ENCODE data around the gene POLH.
"Not testable (repeated sequence)": the region's sequence is repeated elsewhere in the genome, so short reads cannot be mapped to it uniquely, and the experiment has no call there.

The POLH gene

GRCh38 chr6:43608310-43608763, 32.4 kb downstream of the POLH start:
- DNase-seq, result peak; percentile 66

DNA sequence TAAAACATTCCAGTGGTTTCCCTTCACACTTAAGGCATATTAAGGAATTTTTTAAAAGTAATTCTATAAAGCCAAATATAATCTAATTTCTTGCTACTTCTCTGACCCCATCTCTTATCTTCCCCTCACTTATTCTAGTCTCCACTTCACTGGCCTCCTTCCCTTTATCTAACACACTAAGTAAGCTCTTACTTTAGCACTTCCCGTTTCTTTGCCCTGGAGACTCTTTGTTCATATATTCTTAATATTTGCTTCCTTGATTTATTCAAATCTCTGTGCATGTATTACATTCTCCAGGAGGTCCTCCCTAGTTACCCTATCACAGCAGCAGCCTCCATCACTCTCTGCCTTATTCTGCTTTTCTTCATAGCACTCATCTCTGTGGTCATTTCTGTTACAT, 32.8 kb downstream of the POLH start:
- DNase-seq, result no peak

DNA sequence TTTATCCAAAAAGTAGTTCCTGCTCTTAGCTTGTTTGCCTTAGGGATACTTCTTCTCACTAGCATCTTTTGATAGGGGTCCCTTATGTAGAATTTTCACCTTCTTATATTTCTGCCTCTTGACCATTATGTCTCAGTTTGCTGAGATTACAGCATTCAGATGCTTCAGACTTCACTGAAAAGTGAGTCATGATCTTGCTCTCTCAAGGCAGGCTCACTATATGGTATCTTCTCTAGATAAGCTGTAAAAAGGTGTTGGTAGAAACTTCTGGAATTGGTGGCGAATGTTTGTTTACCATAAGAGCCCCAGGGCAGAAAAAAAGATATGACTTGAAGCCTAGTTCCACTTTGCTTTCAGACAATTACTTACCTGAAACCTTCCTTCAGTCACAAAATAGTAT, 33.4 kb downstream of the POLH start:
- DNase-seq, result no peak

DNA sequence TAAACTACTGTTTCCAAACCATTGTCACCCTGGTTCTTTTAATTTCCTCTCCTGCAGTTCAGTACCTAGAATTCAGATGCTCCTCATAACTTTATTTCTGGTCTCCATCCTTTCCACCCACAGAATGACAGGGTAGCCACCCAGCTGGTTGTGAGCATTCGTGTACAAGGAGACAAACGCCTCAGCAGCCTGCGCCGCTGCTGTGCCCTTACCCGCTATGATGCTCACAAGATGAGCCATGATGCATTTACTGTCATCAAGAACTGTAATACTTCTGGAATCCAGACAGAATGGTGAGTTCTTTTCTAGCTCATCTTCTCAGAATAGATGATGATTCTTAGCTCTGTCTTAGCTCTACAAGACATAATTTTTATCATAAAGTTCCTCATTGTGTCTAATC, 34.4 kb downstream of the POLH start:
- DNase-seq, result no peak

DNA sequence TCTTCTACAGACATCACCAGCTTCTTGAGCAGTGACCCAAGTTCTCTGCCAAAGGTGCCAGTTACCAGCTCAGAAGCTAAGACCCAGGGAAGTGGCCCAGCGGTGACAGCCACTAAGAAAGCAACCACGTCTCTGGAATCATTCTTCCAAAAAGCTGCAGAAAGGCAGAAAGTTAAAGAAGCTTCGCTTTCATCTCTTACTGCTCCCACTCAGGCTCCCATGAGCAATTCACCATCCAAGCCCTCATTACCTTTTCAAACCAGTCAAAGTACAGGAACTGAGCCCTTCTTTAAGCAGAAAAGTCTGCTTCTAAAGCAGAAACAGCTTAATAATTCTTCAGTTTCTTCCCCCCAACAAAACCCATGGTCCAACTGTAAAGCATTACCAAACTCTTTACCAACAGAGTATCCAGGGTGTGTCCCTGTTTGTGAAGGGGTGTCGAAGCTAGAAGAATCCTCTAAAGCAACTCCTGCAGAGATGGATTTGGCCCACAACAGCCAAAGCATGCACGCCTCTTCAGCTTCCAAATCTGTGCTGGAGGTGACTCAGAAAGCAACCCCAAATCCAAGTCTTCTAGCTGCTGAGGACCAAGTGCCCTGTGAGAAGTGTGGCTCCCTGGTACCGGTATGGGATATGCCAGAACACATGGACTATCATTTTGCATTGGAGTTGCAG, 37.9 kb downstream of the POLH start:
- no peak for DNase-seq

DNA sequence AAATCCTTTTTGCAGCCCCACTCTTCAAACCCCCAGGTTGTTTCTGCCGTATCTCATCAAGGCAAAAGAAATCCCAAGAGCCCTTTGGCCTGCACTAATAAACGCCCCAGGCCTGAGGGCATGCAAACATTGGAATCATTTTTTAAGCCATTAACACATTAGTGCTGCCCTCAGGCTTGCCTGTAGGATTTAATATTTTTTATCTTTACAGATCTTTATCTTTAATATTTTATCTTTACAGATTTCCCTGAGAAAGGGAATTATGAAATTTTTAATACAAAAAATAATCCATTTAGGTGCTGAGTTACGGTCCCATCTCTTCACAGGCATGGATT, 38.4 kb downstream of the POLH start:
- no peak for DNase-seq

GRCh38 chr6:43616725-43617472, 40.9 kb downstream of the POLH start:
- DNase-seq, result no peak

DNA sequence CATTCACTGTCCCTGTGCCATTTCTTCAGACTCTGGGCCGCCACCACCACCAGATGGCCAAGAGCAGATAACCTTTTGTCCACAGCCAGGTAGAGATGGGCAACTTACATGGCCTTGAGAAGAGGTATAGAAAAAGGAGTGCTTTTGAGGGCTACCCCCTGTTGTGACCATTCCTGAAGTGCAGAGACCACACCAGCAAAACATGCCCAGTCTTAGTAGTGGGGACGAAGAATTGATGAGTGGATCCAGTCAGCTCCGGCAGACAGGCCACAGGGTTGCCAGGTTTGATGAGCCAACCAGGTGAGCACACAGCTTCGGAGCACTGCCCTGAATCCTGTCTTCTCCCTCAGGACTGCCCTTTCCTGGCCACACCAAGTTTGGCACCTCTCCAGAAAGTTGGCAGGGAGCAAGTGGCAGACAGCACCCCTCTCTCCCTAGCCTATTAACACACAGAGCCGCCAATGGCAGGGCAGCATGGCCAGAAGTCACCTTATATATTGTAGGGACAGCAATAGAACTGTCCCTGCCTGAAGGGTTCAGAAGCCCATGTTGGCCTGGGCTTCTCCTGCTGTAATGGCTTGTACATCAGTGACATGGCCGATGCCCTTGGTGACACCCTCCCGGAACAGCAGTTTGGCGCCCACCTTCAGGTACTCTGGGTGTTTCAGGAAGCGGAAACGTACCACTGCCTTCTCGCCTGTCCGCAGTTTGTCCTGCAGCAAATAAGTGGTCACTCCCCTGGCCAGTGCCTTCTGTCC, 45.3 kb downstream of the POLH start:
- no peak for DNase-seq

- DNase-seq, result no peak
These were observed 45.8 kb downstream of the POLH start for GRCh38 chr6:43621836-43622180.

- no peak for DNase-seq
These were observed 46.6 kb downstream of the POLH start for GRCh38 chr6:43622541-43622940.

DNA sequence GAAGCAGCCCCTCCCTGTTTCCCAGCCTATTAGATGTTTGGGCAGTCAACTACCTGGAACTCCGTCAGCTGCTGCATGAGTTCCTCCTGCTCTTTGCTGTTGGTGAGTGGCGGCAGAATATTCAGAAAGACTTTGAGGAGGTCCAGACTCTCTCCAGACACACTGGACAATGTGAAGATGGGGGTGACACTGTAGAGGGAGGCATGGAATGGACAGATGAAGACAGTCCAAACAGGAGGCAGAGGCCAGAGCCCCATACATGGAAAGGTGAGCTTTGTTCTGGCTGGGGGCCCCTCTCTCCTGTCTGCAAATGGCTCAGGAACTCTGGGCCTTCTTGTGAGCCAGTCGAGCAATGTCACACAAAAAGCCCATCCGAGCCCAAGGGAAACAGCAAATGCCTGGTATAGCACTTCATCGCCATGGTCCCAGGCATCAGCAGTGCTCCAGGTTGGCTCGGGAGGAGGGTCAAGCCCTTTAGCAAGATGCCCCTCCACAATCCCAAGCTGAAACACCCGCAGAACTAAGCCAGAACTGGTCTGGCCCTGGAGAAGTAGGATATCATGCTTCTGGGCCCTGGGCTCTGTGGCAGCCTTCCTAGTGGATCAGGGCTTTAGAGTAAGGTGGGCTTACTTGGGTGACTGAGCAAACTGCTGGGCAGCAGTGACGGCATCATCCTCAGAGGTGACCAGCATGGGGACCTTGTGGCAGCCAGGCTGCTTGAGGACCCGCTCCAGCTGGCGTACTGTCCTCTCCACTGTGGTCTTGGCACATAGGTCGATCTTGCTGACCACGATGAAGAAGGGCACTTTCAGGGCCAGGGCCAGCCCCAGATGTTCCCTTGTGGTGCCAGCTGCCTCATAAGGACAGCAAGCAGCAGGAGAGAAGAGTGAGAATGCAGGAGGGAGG, 48.1 kb downstream of the POLH start:
- no peak for DNase-seq

GRCh38 chr6:43624786-43625288, 48.9 kb downstream of the POLH start:
- DNase-seq, result no peak

GRCh38 chr6:43625393-43625992, 49.5 kb downstream of the POLH start:
- no peak for DNase-seq

GRCh38 chr6:43627008-43627825, 51.2 kb downstream of the POLH start:
- DNase-seq, result peak; percentile 85

DNA sequence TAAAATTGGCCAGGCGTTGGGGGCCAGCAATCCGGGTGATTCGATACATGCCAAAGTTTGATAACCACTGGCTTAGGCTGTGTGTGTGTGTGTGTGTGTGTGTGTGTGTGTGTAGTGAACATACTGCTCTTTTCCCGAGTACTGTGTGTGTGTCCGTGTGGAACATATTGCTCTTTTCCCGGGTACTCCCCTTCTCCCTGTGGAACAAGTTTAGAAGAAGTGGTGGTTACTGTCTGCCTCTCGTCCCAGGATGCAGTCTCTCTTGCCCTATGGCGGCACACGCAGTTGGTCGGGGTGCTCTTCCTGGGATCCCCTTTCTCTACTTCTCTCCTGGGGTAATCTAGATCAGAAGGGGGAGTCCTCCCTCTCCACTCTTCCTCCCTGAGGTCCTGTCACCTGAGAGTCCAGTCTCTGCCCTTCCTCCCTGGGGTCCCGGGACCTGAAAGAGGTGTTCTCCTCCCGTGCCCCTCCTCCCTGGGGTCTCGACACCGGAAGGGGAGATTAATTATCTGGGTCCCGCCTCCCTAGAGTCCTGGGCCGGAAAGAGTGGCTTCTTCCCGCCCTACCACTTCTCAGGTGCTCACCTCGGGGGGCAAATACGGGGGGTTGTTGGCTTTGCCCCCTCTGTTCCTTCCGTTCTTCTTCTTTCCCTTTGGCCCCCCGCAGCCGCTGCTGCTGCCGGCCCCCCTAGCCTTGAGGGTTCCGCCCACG, 52.6 kb downstream of the POLH start:
- peak; percentile 52 for DNase-seq

- DNase-seq, result peak; percentile 99
These were observed 53.1 kb downstream of the POLH start, which contains the start of gene GTPBP2 for GRCh38 chr6:43629104-43629504. GTPBP2 (minus strand) TSS chr6:43629264; CDS start chr6:43629162, 102 bp downstream.

DNA sequence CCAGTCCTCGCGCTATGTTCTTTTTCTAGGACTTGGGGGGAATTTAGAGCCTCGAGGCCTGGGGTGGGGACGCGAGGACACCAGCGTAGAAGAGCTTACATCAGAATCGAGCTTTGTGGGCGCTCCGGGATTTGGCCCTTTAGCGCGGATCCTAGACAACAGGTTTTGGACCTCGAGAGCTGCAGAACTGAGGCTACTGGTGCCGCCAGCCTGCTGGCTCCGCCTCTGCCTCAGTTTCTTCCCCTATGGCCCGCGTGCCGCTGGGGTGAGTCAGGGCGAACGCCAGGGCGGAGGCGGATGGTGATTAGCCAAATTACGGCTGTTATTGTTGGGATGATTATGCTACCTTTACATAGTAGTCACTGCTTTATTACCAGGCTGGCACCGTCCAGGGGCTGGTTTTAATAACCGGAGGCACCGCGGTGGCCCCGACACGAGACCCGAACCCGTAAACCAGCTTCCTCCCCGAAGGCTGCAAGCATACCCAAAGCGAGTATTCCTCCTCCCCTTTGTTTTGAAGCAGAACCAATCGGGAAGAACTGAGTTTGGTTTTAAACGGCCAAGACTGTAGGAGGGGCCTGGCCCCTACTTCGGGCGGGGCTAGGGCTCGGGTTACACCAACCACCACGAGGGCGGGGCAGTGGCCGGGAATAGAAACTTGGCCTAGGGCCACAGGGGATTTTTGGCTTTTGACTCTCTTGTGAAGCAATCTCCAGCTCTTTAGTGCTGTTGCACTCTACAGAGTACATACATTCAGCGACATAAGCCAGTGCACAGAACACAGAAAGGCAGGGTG, 53.7 kb downstream of the POLH start:
- peak; percentile 99 for DNase-seq

DNA sequence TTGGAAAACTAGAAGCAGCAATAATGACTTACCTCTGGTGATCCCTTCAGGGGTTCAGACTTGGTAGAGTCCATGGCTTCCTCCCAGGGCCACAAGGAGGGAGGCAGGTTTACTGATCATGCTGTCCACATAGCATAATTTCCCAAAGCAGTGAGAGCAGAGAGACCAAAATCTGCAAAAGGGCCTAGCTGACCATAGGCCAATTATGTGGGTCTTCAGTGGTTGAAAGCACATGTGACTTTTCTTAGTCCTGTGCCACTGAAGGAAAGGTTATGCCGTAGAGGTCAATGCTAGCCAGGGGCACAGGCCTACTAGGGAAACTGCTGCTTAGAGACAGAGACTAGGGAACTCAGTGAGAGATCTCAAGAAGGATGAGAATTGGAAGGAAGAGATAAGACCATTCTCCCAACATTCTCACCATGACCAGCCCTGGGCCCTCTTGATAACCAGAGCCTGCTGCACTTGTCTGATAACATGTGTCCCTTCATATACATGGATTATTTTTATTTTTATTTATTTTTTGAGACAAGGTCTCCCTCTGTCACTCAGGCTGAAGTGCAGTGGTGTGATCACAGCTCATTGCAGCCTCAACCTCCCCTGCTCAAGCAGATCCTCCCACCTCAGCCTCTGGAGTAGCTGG, 55.1 kb downstream of the POLH start:
- DNase-seq, result no peak

DNA sequence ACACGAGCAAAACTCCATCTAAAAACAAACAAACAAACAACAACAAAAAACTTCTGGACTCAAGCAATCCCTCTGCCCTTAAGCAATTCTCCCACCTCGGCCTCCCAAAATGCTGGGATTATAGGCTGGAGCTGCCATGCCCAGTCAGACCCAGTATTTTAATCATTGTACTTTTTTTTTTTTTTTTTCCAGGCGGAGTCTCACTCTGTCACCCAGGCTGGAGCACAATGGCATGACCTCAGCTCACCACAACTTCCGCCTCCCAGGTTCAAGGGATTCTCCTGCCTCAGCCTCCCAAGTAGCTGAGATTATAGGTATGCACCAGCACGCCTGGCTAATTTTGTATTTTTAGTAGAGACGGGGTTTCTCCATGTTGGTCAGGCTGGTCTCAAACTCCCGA, 57.0 kb downstream of the POLH start:
- DNase-seq, result not testable (repeated sequence)
